OCI-LY7 (cell line): ENCODE data around the gene LPIN1. TPM values are rescaled to one million over a fixed set of nuclear protein-coding genes. Genes with fewer than 3 reads are reported as not detected.
"Not testable (repeated sequence)": the region's sequence is repeated elsewhere in the genome, so short reads cannot be mapped to it uniquely, and the experiment has no call there.

Experiments used
- BruUV-seq: library from RNA; stranded (reverse); fragments of 400-500 nt; replicated peaks from 2 replicates; lab custom pipeline; 2021; lab: Mats Ljungman, UMichigan
- CTCF ChIA-PET: fragments of 300-600 bp; sonication (Branson Sonifier 250); formaldehyde crosslinking; loops from one replicate; lab custom pipeline; 2022; ENCODE audit warnings: antibody characterized with exemption; ENCODE audit not compliant: unreplicated experiment; lab: Charles Lee
- POLR2A ChIA-PET: fragments of 300-600 bp; sonication (Branson Sonifier 250); formaldehyde crosslinking; loops from one replicate; lab custom pipeline; 2022; ENCODE audit warnings: antibody characterized with exemption; lab: Charles Lee
- DNase-seq: peaks from one replicate; pipeline ENCODE4 v3.0.0-alpha.2; 2015; ENCODE audit warnings: low spot score
- H2AFZ ChIP-seq: fragments of 200-600 bp; sonication (generic), shearing (Covaris generic); 2 replicates; pipeline ENCODE4 v1.6.1; 2014; ENCODE audit warnings: mild to moderate bottlenecking, antibody characterized with exemption, low read length, moderate library complexity
- H3K27ac ChIP-seq: fragments of 200-600 bp; sonication (generic); 2 replicates; pipeline ENCODE4 v1.5.1; 2014; ENCODE audit warnings: mixed run types, low read depth, mild to moderate bottlenecking, moderate library complexity, low read length, inconsistent platforms; ENCODE audit not compliant: poor library complexity, severe bottlenecking
- H3K36me3 ChIP-seq: fragments of 200-600 bp; sonication (generic); 2 replicates; pipeline ENCODE4 v1.6.1; 2014; ENCODE audit warnings: mild to moderate bottlenecking, antibody characterized with exemption, low read length, moderate library complexity, mixed read lengths; ENCODE audit not compliant: insufficient read depth
- H3K4me1 ChIP-seq: fragments of 200-600 bp; sonication (generic); 2 replicates; pipeline ENCODE4 v1.5.1; 2014; ENCODE audit warnings: mild to moderate bottlenecking, low read length; ENCODE audit not compliant: insufficient read depth, poor library complexity, severe bottlenecking
- H3K4me2 ChIP-seq: fragments of 200-600 bp; sonication (generic); 2 replicates; pipeline ENCODE4 v1.6.1; 2014; ENCODE audit warnings: mild to moderate bottlenecking, low read length
- H3K4me3 ChIP-seq: fragments of 200-600 bp; sonication (generic); 2 replicates; pipeline ENCODE4 v1.5.1; 2014; ENCODE audit warnings: mild to moderate bottlenecking, low read depth, low read length; ENCODE audit not compliant: poor library complexity, severe bottlenecking
- H3K79me2 ChIP-seq: fragments of 200-600 bp; sonication (generic); 2 replicates; pipeline ENCODE4 v1.6.1; 2016; ENCODE audit warnings: low read depth, mild to moderate bottlenecking, low read length, moderate library complexity, mixed read lengths; ENCODE audit not compliant: insufficient read depth
- H3K9me2 ChIP-seq: fragments of 200-600 bp; sonication (generic); 2 replicates; pipeline ENCODE4 v1.6.1; 2016; ENCODE audit warnings: mild to moderate bottlenecking, low read length, mixed read lengths; ENCODE audit not compliant: insufficient read depth
- H3K9me3 ChIP-seq: fragments of 200-600 bp; sonication (generic); 2 replicates; pipeline ENCODE4 v1.6.1; 2014; ENCODE audit warnings: mild to moderate bottlenecking, mixed run types, low read length, mixed read lengths
- H4K20me1 ChIP-seq: fragments of 200-600 bp; sonication (generic); 2 replicates; pipeline ENCODE4 v1.6.1; 2014; ENCODE audit warnings: mild to moderate bottlenecking, antibody characterized with exemption, low read length, moderate library complexity, mixed read lengths; ENCODE audit not compliant: insufficient read depth
- CTCF ChIP-seq: fragments of 200-600 bp; sonication (generic); conservative IDR thresholded peaks from 2 replicates; pipeline ENCODE4 v1.5.1; 2014; ENCODE audit warnings: mild to moderate bottlenecking, antibody characterized with exemption, low read length, moderate library complexity, mixed read lengths
- EZH2phosphoT487 ChIP-seq: fragments of 200-600 bp; sonication (generic); IDR thresholded peaks from 2 replicates; pipeline ENCODE4 v1.6.1; 2018; ENCODE audit warnings: low read depth, borderline replicate concordance, mild to moderate bottlenecking, mixed run types, antibody characterized with exemption, low read length, moderate library complexity, mixed read lengths
- intact Hi-C: fragments of 100-400 bp; cut with micrococcal nuclease; formaldehyde crosslinking; loops from one replicate; pipeline ENCODE4 v1.10.0; 2022; ENCODE audit not compliant: unreplicated experiment
- total RNA-seq, 2 experiments: library from RNA; depleted of rRNA in 1 of 2; stranded (reverse); fragments of >200 nt in 1 of 2; shearing (Covaris generic) in 1 of 2; gene quantifications; 2 replicates each; pipeline ENCODE4 v1.2.3, GENCODE V29; 2014 to 2022

The LPIN1 gene
- total RNA-seq, 2 experiments from 2014 or later = 56.9 to 70.2 TPM

- no peaks in the 10 kb centered on the region for H3K9me2 ChIP-seq
- TF ChIP-seq EZH2phosphoT487 (no peak), CTCF (no peak)
- BruUV-seq = no TSS peak
- ChIA-PET POLR2A (interaction anchor here (0.7 kb wide), 1 partner anchor 57 kb away, joined by 3 read pairs; no protein-coding TSS in a partner anchor), CTCF (no interaction called here)
- H3K4me3 ChIP-seq = no peak overlapping the region
- H3K4me2 ChIP-seq = no peak overlapping the region
- peaks cover 83% of the 10 kb centered on the region for H3K36me3 ChIP-seq
- no peaks in the 10 kb centered on the region for H3K79me2 ChIP-seq
- intact Hi-C loops = no loop called here
- H3K27ac ChIP-seq = no peak overlapping the region
- no peak overlapping the region for H2AFZ ChIP-seq
- no peak for DNase-seq
- no peaks in the 10 kb centered on the region for H4K20me1 ChIP-seq
- H3K9me3 ChIP-seq = no peaks in the 10 kb centered on the region
- H3K4me1 ChIP-seq = no peaks in the 10 kb centered on the region
Measured at GRCh38 chr2:11819235-11819729, 72.8 kb downstream of the LPIN1 start.

GRCh38 chr2:11820650-11821049, 74.2 kb downstream of the LPIN1 start:
- H3K79me2 ChIP-seq = no peaks in the 10 kb centered on the region
- H3K36me3 ChIP-seq = peaks cover 80% of the 10 kb centered on the region
- H2AFZ ChIP-seq = no peak overlapping the region
- H4K20me1 ChIP-seq = no peaks in the 10 kb centered on the region
- ChIA-PET POLR2A (no interaction called here), CTCF (no interaction called here)
- no peak for DNase-seq
- no peaks in the 10 kb centered on the region for H3K9me2 ChIP-seq
- no peak for TF ChIP-seq CTCF
- TF ChIP-seq EZH2phosphoT487 = no peak
- H3K9me3 ChIP-seq = no peaks in the 10 kb centered on the region
- BruUV-seq = no TSS peak
- no peak overlapping the region for H3K4me2 ChIP-seq
- H3K4me3 ChIP-seq = no peak overlapping the region
- intact Hi-C loops = loop anchor here (10.0 kb wide), 1 partner anchor 614 kb away; no protein-coding TSS in a partner anchor
- H3K4me1 ChIP-seq = no peaks in the 10 kb centered on the region
- H3K27ac ChIP-seq = no peak overlapping the region

GRCh38 chr2:11821705-11822104, 75.3 kb downstream of the LPIN1 start:
- no peak overlapping the region for H2AFZ ChIP-seq
- no peak overlapping the region for H3K27ac ChIP-seq
- intact Hi-C loops = loop anchor here (10.0 kb wide), 1 partner anchor 613 kb away; no protein-coding TSS in a partner anchor
- BruUV-seq = no TSS peak
- peaks cover 80% of the 10 kb centered on the region for H3K36me3 ChIP-seq
- H3K79me2 ChIP-seq = no peaks in the 10 kb centered on the region
- H3K4me2 ChIP-seq = no peak overlapping the region
- H3K9me3 ChIP-seq = no peaks in the 10 kb centered on the region
- H3K9me2 ChIP-seq = no peaks in the 10 kb centered on the region
- no peaks in the 10 kb centered on the region for H3K4me1 ChIP-seq
- no peak overlapping the region for H3K4me3 ChIP-seq
- POLR2A ChIA-PET = no interaction called here
- TF ChIP-seq EZH2phosphoT487 = no peak
- no peak for TF ChIP-seq CTCF
- CTCF ChIA-PET = no interaction called here
- DNase-seq = no peak
- H4K20me1 ChIP-seq = no peaks in the 10 kb centered on the region

GRCh38 chr2:11822359-11822745, 75.9 kb downstream of the LPIN1 start:
- H3K4me3 ChIP-seq, H3K79me2 ChIP-seq, H4K20me1 ChIP-seq, H3K27ac ChIP-seq, H3K9me2 ChIP-seq, BruUV-seq, DNase-seq, H3K4me1 ChIP-seq, H3K9me3 ChIP-seq, H2AFZ ChIP-seq, CTCF ChIA-PET, H3K4me2 ChIP-seq: not testable (repeated sequence)
- H3K36me3 ChIP-seq = peaks cover 80% of the 10 kb centered on the region
- POLR2A ChIA-PET = interaction anchor here (0.6 to 1.0 kb wide), 2 partner anchors 11 to 794 kb away, joined by 3 read pairs; no protein-coding TSS in a partner anchor
- intact Hi-C loops = loop anchor here (10.0 kb wide), 1 partner anchor 612 kb away; no protein-coding TSS in a partner anchor
